GM23338 (cell line): Measurements from ENCODE around the gene ESPL1. TPM values are rescaled to one million over a fixed set of nuclear protein-coding genes. Genes with fewer than 3 reads are reported as not detected.
"Not testable (repeated sequence)": the region's sequence is repeated elsewhere in the genome, so short reads cannot be mapped to it uniquely, and the experiment has no call there.

Source experiments
- ATAC-seq: fragments of 200-7000 bp; cut with Tn5 transposase; 3 replicates; pipeline ENCODE4 v1.9.1; 2020
- DNase-seq: peaks from one replicate; pipeline ENCODE4 v3.0.0-alpha.2; 2015; ENCODE audit warnings: low spot score
- H2AFZ ChIP-seq: fragments of 200-600 bp; sonication (generic); 2 replicates; pipeline ENCODE4 v1.8.0; 2016; ENCODE audit warnings: antibody characterized with exemption, mild to moderate bottlenecking, moderate library complexity
- H3F3A ChIP-seq: fragments of 200-600 bp; sonication (generic); replicated peaks from 2 replicates; pipeline ENCODE4 v1.8.0; 2017; ENCODE audit warnings: antibody characterized with exemption, mixed run types, low read depth
- H3K27ac ChIP-seq: fragments of 200-600 bp; sonication (generic); 2 replicates; pipeline ENCODE4 v1.6.1; 2016; ENCODE audit warnings: low read depth
- H3K27me3 ChIP-seq: fragments of 200-600 bp; sonication (generic); 2 replicates; pipeline ENCODE4 v1.8.0; 2016; ENCODE audit warnings: mild to moderate bottlenecking, mixed run types, moderate library complexity; ENCODE audit not compliant: insufficient read depth
- H3K36me3 ChIP-seq: fragments of 200-600 bp; sonication (generic); 2 replicates; pipeline ENCODE4 v1.8.0; 2016; ENCODE audit warnings: mild to moderate bottlenecking; ENCODE audit not compliant: insufficient read depth
- H3K4me1 ChIP-seq: fragments of 200-600 bp; sonication (generic); 2 replicates; pipeline ENCODE4 v1.8.0; 2016; ENCODE audit warnings: mild to moderate bottlenecking, moderate library complexity; ENCODE audit not compliant: insufficient read depth
- H3K4me2 ChIP-seq: fragments of 200-600 bp; sonication (generic); 2 replicates; pipeline ENCODE4 v1.7.1; 2017; ENCODE audit warnings: mixed run types
- H3K4me3 ChIP-seq: fragments of 200-600 bp; sonication (generic); 2 replicates; pipeline ENCODE4 v1.6.1; 2016; ENCODE audit warnings: mixed run types
- H3K79me2 ChIP-seq: fragments of 200-600 bp; sonication (generic); replicated peaks from 2 replicates; pipeline ENCODE4 v1.8.0; 2017; ENCODE audit warnings: mild to moderate bottlenecking; ENCODE audit not compliant: insufficient read depth
- H3K9me2 ChIP-seq: fragments of 200-600 bp; sonication (generic); 2 replicates; pipeline ENCODE4 v1.8.0; 2017; ENCODE audit not compliant: insufficient read depth
- H4K20me1 ChIP-seq: fragments of 200-600 bp; sonication (generic); replicated peaks from 2 replicates; pipeline ENCODE4 v1.8.0; 2017; ENCODE audit warnings: mild to moderate bottlenecking; ENCODE audit not compliant: insufficient read depth
- H3K27ac Mint-ChIP-seq: 2 replicates; pipeline ENCODE4 v1.8.0; 2020; ENCODE audit warnings: inconsistent platforms, mild to moderate bottlenecking, moderate library complexity, mixed read lengths
- H3K27me3 Mint-ChIP-seq: 3 replicates; pipeline ENCODE4 v1.8.0; 2022; ENCODE audit warnings: low read depth, mild to moderate bottlenecking, moderate library complexity, mixed read lengths, inconsistent platforms; ENCODE audit not compliant: insufficient read depth, poor library complexity
- H3K36me3 Mint-ChIP-seq: 3 replicates; pipeline ENCODE4 v1.8.0; 2021; ENCODE audit warnings: low read depth, mild to moderate bottlenecking, inconsistent platforms, moderate library complexity, mixed read lengths
- H3K4me1 Mint-ChIP-seq: 3 replicates; pipeline ENCODE4 v1.8.0; 2020; ENCODE audit warnings: mild to moderate bottlenecking, inconsistent platforms, mixed read lengths
- H3K4me3 Mint-ChIP-seq: 3 replicates; pipeline ENCODE4 v1.8.0; 2021; ENCODE audit warnings: moderate library complexity, mild to moderate bottlenecking, inconsistent platforms, mixed read lengths
- H3K9me3 Mint-ChIP-seq: 3 replicates; pipeline ENCODE4 v1.8.0; 2020; ENCODE audit warnings: moderate library complexity, mild to moderate bottlenecking, inconsistent platforms, mixed read lengths
- CREB1 ChIP-seq: fragments of 250-450 bp; sonication (Bioruptor Pico); IDR thresholded peaks from 2 replicates; pipeline ENCODE4 v1.5.0; 2020; ENCODE audit warnings: low read depth, mild to moderate bottlenecking, moderate library complexity
- EZH2 ChIP-seq: fragments of 200-600 bp; sonication (generic); IDR thresholded peaks from one replicate; pipeline ENCODE4 v1.8.0; 2017; ENCODE audit warnings: antibody characterized with exemption, mild to moderate bottlenecking, low read depth; ENCODE audit not compliant: unreplicated experiment
- EZH2phosphoT487 ChIP-seq: fragments of 200-600 bp; sonication (generic); IDR thresholded peaks from one replicate; pipeline ENCODE4 v1.8.1; 2018; ENCODE audit warnings: antibody characterized with exemption; ENCODE audit not compliant: unreplicated experiment
- JUNB ChIP-seq: IDR thresholded peaks from one replicate; pipeline ENCODE4 v1.6.1; 2016; ENCODE audit warnings: antibody characterized with exemption; ENCODE audit not compliant: unreplicated experiment
- NANOG ChIP-seq: IDR thresholded peaks from 2 replicates; pipeline ENCODE4 v1.6.1; 2016; ENCODE audit warnings: antibody characterized with exemption, borderline replicate concordance
- POLR2AphosphoS5 ChIP-seq: IDR thresholded peaks from 2 replicates; pipeline ENCODE4 v1.6.1; 2016; ENCODE audit warnings: antibody characterized with exemption, low read depth
- STAT1 ChIP-seq: IDR thresholded peaks from one replicate; pipeline ENCODE4 v1.6.1; 2016; ENCODE audit warnings: antibody characterized with exemption; ENCODE audit not compliant: unreplicated experiment
- ZNF114 ChIP-seq: fragments of 250-450 bp; sonication (Bioruptor Pico); IDR thresholded peaks from 2 replicates; pipeline ENCODE4 v1.5.0; 2020; ENCODE audit warnings: mild to moderate bottlenecking, moderate library complexity
- ZNF331 ChIP-seq: fragments of 250-450 bp; sonication (Bioruptor Pico); IDR thresholded peaks from 2 replicates; pipeline ENCODE4 v1.5.0; 2020; ENCODE audit warnings: low read depth, mild to moderate bottlenecking, moderate library complexity
- polyA plus RNA-seq: library from polyadenylated mRNA; unstranded; fragments of >200 nt; fragmentation: Nextera tagmentation; extraction: Ambion mirVana; gene quantifications from 2 replicates; pipeline ENCODE4 v1.2.1, GENCODE V29; 2016
- total RNA-seq: library from RNA; depleted of rRNA; stranded (reverse); fragments of >200 nt; shearing (Covaris generic); gene quantifications from 2 replicates; pipeline ENCODE4 v1.2.3, GENCODE V29; 2014
- TF ChIP-seq, protein P1 (sequence below), 2 experiments: fragments of 200-600 bp in 1 of 2; sonication (generic) in 1 of 2; conservative IDR thresholded peaks; 2 replicates each; pipeline versions ENCODE4 v1.5.1 to v1.6.1; 2016 to 2017; ENCODE audit warnings: antibody characterized with exemption in 2 of 2, low read depth in 2 of 2, mild to moderate bottlenecking in 2 of 2, moderate library complexity in 1 of 2
- TF ChIP-seq, protein P2 (sequence below): fragments of 250-450 bp; sonication (Bioruptor Pico); IDR thresholded peaks from 2 replicates; pipeline ENCODE4 v1.5.0; 2020; ENCODE audit warnings: mild to moderate bottlenecking, moderate library complexity
- TF ChIP-seq, protein P3 (sequence below): IDR thresholded peaks from 2 replicates; pipeline ENCODE4 v1.6.1; 2016; ENCODE audit warnings: antibody characterized with exemption

Gene ESPL1
- total and polyA plus RNA-seq, 2 experiments from 2014 or later, result 13.2 to 56.5 TPM

DNA sequence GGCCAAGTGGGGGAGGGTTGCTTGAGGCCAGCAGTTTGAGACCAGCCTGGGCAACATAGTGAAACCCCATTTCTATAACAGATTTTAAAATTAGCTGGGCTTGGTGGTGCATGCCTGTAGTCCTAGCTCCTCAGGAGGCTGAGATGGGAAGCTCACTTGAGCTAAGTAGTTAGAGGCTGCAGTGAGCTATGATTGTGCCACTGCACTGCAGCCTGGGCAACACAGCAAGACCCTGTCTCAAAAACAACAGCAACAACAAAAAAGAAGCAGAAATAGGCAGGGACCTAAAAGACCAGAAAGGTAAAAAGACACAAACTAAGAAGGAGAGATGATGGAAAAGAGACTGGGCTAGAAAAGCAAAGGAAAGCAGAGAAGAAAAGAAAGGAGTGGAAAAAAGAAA is 64.2 kb downstream of the ESPL1 start:
- H3K27ac Mint-ChIP-seq, ATAC-seq: not testable (repeated sequence)
- H3K27me3 ChIP-seq, result peaks cover 48% of the 10 kb centered on the region

DNA sequence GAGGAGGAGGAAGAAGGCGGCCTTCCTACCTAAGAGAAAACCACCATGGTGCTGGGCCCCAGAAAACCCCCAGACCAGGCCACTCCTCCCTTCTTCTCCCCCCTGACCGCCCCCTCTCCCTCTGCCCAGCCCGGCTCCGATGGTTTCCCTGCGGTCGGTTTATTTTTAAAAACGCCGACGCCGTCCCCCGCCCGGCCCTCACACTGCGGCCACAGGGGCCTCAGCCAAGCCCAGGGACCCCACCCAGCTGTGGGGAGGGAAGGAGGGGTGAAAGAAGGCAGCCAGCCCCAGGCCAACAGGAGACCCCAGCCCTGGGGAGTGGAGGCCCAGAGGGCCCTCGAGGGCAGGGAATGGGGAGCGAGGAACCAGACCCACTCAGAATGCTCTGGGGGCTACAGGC is 64.6 kb downstream of the ESPL1 start:
- no peak overlapping the region for H3K27ac ChIP-seq
- ATAC-seq (no peak), DNase-seq (no peak)
- H3K9me2 ChIP-seq, result no peaks in the 10 kb centered on the region
- H3K4me2 ChIP-seq, result no peak overlapping the region
- no peak overlapping the region for H3K4me3 ChIP-seq
- H4K20me1 ChIP-seq, result no peaks in the 10 kb centered on the region
- H3K79me2 ChIP-seq, result no peaks in the 10 kb centered on the region
- Mint-ChIP-seq H3K9me3 (no peaks in the 10 kb centered on the region; the same call in 2 of the 3 replicates), H3K4me1 (peaks cover 25% of the 10 kb centered on the region), H3K27me3 (peaks cover 31% of the 10 kb centered on the region), H3K4me3 (no peak overlapping the region; the same call in 2 of the 3 replicates), H3K27ac (no peak overlapping the region), H3K36me3 (no peaks in the 10 kb centered on the region; the same call in 2 of the 3 replicates)
- peaks cover under 1% of the 10 kb centered on the region; the same call in 1 of the 2 replicates for H3F3A ChIP-seq
- H3K27me3 ChIP-seq, result peaks cover 48% of the 10 kb centered on the region
- no peaks in the 10 kb centered on the region for H3K36me3 ChIP-seq
- H2AFZ ChIP-seq, result no peak overlapping the region
- H3K4me1 ChIP-seq, result peaks cover 13% of the 10 kb centered on the region; the same call in 1 of the 2 replicates
- TF ChIP-seq EZH2, result no peak
- no peak for TF ChIP-seq CREB1
- TF ChIP-seq, protein P1, sequence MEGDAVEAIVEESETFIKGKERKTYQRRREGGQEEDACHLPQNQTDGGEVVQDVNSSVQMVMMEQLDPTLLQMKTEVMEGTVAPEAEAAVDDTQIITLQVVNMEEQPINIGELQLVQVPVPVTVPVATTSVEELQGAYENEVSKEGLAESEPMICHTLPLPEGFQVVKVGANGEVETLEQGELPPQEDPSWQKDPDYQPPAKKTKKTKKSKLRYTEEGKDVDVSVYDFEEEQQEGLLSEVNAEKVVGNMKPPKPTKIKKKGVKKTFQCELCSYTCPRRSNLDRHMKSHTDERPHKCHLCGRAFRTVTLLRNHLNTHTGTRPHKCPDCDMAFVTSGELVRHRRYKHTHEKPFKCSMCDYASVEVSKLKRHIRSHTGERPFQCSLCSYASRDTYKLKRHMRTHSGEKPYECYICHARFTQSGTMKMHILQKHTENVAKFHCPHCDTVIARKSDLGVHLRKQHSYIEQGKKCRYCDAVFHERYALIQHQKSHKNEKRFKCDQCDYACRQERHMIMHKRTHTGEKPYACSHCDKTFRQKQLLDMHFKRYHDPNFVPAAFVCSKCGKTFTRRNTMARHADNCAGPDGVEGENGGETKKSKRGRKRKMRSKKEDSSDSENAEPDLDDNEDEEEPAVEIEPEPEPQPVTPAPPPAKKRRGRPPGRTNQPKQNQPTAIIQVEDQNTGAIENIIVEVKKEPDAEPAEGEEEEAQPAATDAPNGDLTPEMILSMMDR (conservative IDR thresholded peaks at IDR 0.05; ENCODE audit: low read depth in 2 of 2), result no peak
- TF ChIP-seq POLR2AphosphoS5, result no peak
- TF ChIP-seq ZNF331 (CRISPR knock-in tag), result no peak
- TF ChIP-seq NANOG, result no peak
- no peak for TF ChIP-seq ZNF114 (CRISPR knock-in tag)
- TF ChIP-seq EZH2phosphoT487, result no peak
- TF ChIP-seq, protein P2, sequence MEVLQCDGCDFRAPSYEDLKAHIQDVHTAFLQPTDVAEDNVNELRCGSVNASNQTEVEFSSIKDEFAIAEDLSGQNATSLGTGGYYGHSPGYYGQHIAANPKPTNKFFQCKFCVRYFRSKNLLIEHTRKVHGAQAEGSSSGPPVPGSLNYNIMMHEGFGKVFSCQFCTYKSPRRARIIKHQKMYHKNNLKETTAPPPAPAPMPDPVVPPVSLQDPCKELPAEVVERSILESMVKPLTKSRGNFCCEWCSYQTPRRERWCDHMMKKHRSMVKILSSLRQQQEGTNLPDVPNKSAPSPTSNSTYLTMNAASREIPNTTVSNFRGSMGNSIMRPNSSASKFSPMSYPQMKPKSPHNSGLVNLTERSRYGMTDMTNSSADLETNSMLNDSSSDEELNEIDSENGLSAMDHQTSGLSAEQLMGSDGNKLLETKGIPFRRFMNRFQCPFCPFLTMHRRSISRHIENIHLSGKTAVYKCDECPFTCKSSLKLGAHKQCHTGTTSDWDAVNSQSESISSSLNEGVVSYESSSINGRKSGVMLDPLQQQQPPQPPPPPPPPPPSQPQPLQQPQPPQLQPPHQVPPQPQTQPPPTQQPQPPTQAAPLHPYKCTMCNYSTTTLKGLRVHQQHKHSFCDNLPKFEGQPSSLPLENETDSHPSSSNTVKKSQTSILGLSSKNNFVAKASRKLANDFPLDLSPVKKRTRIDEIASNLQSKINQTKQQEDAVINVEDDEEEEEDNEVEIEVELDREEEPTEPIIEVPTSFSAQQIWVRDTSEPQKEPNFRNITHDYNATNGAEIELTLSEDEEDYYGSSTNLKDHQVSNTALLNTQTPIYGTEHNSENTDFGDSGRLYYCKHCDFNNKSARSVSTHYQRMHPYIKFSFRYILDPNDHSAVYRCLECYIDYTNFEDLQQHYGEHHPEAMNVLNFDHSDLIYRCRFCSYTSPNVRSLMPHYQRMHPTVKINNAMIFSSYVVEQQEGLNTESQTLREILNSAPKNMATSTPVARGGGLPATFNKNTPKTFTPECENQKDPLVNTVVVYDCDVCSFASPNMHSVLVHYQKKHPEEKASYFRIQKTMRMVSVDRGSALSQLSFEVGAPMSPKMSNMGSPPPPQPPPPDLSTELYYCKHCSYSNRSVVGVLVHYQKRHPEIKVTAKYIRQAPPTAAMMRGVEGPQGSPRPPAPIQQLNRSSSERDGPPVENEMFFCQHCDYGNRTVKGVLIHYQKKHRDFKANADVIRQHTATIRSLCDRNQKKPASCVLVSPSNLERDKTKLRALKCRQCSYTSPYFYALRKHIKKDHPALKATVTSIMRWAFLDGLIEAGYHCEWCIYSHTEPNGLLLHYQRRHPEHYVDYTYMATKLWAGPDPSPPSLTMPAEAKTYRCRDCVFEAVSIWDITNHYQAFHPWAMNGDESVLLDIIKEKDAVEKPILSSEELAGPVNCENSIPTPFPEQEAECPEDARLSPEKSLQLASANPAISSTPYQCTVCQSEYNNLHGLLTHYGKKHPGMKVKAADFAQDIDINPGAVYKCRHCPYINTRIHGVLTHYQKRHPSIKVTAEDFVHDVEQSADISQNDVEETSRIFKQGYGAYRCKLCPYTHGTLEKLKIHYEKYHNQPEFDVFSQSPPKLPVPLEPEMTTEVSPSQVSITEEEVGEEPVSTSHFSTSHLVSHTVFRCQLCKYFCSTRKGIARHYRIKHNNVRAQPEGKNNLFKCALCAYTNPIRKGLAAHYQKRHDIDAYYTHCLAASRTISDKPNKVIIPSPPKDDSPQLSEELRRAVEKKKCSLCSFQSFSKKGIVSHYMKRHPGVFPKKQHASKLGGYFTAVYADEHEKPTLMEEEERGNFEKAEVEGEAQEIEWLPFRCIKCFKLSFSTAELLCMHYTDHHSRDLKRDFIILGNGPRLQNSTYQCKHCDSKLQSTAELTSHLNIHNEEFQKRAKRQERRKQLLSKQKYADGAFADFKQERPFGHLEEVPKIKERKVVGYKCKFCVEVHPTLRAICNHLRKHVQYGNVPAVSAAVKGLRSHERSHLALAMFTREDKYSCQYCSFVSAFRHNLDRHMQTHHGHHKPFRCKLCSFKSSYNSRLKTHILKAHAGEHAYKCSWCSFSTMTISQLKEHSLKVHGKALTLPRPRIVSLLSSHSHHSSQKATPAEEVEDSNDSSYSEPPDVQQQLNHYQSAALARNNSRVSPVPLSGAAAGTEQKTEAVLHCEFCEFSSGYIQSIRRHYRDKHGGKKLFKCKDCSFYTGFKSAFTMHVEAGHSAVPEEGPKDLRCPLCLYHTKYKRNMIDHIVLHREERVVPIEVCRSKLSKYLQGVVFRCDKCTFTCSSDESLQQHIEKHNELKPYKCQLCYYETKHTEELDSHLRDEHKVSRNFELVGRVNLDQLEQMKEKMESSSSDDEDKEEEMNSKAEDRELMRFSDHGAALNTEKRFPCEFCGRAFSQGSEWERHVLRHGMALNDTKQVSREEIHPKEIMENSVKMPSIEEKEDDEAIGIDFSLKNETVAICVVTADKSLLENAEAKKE (CRISPR knock-in tag), result no peak
- TF ChIP-seq STAT1, result no peak
- TF ChIP-seq, protein P3, sequence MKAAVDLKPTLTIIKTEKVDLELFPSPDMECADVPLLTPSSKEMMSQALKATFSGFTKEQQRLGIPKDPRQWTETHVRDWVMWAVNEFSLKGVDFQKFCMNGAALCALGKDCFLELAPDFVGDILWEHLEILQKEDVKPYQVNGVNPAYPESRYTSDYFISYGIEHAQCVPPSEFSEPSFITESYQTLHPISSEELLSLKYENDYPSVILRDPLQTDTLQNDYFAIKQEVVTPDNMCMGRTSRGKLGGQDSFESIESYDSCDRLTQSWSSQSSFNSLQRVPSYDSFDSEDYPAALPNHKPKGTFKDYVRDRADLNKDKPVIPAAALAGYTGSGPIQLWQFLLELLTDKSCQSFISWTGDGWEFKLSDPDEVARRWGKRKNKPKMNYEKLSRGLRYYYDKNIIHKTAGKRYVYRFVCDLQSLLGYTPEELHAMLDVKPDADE, result no peak
- no peak for TF ChIP-seq JUNB

More for the DNA sequence above, 64.2 kb downstream of the ESPL1 start:
- H3K36me3 ChIP-seq, H3K9me3 Mint-ChIP-seq, H3K4me3 Mint-ChIP-seq, H3K79me2 ChIP-seq, H2AFZ ChIP-seq, DNase-seq, H3K4me2 ChIP-seq, H3F3A ChIP-seq, H3K4me3 ChIP-seq, H3K9me2 ChIP-seq, H4K20me1 ChIP-seq, H3K36me3 Mint-ChIP-seq, H3K27ac ChIP-seq: not testable (repeated sequence)
- Mint-ChIP-seq H3K27me3 (peaks cover 32% of the 10 kb centered on the region), H3K4me1 (peaks cover 26% of the 10 kb centered on the region)
- H3K4me1 ChIP-seq, result peaks cover 13% of the 10 kb centered on the region; the same call in 1 of the 2 replicates
